Activated CD4-positive, alpha-beta T cell treated with anti-CD3 and anti-CD28 coated beads, Interleukin-10, Interleukin-2, amounts not matched to agents 100 ng/mL and 50 ng/mL, durations not matched to agents 16 hours and 8 hours (primary cell): Measurements from ENCODE around the gene ASB16.

Source experiments
- DNase-seq: peaks from one replicate; pipeline ENCODE4 v3.0.0-alpha.2; 2020

Gene ASB16

DNA sequence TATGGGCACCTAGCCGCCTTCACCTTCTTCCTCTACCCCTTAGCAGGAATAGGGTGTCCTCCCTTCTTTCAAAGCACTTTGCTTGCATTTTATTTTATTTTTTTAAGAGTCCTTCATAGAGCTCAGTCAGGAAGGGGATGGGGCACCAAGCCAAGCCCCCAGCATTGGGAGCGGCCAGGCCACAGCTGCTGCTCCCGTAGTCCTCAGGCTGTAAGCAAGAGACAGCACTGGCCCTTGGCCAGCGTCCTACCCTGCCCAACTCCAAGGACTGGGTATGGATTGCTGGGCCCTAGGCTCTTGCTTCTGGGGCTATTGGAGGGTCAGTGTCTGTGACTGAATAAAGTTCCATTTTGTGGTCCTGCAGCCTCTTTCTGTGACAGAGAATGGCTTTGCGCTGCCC lies 20.9 kb downstream of the ASB16 start:
- no peak for DNase-seq

DNA sequence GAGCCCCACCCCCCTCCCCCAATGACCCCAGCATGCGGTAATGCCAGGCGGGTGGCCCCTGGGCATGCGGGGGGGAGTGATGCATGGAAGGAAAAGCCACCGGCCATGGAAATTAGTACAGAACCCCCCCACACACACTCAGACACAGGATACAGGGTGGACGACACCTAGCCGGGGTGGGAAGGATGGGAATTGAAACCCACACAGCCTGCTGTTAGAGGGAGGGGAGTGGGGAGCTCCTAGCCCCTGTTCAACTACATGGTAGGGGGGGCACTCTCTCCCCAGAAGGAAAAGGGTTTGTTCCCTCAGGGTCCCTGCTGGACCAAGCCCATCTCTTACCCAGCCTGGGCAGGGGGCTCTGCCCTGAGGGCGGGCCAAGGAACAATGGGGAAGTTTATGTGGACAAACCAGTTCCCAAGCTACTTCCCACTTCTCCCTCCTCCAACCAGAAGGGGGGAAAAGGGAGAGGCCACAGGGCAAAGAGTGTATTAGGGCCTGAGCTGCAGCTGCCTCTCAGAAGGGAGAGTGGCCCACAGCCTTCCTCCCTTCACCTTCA lies 21.5 kb downstream of the ASB16 start:
- DNase-seq: no peak

DNA sequence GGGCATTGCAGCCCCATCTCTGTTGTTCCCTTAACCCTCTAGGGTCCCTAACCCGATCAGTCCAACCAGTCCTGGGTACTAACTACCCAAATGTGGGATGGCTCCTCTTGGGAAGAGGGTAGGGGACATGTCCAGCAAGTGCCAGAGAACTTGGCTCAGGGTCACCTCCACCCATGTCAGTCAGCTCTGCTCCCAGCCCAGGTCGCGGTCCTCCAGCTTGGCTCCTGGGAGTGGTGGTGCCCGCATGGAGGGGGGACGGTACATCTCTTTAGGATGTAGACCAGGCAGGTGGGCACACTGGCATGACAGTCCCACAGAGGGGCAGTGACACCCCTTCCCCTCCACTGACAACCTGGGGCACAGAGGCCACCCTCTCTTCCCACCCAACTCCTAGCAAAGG lies 22.2 kb downstream of the ASB16 start:
- DNase-seq: no peak

DNA sequence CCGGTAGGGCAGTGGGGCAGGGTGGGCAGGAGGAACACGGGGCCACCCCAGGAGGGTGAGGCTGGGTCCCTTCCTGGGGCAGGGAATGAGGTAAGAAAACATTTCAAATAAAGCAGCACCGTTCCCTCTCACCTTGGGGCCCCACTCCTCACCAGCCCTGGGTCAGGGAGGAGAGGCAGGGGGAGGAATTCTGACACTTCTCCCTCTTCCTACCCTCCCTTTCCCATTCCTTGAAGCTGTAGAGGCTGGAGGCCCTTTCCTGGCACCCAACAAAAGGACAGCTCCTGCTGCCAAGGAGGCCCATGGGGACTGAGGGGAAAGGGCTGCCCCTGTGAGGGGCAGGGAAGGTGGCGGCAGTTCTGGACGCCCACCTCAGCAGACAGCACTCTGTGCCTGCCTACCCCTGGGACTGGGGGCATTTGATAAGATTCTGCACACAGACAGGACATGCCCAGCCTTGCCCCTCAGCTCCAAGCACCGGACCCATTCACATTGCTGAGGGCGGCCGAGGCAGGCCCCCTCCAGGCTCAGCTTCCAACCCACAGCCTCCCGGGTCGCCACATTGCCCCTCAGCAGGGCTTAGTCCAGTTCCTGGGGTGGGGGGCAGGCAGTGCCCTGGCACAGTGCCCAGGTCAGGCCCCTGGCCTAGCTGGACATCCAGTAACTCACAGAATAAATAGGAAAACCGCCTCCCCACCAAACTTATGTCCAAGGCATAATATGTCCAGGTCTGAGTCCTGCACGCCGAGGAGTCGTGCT lies 23.0 kb downstream of the ASB16 start:
- no peak for DNase-seq

DNA sequence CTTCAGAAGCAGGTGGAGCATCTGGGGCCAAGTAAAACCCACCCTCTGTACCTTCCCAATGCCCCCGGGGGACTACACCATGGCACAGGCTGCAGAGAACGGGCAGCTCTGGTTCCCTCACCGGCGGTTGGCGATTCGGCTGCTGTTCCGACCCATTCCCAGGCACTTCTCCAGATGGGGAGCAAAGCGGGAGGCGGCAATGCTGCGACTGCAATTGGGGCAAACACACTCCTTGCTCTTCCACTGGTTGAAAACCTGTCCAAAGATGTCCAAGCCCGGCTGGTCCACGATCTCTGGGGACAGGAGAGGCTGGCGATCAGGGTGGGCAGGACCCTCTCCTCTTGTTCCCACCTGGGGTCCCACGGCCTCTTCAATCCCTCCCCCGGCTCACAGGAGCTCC lies 26.6 kb downstream of the ASB16 start:
- no peak for DNase-seq

DNA sequence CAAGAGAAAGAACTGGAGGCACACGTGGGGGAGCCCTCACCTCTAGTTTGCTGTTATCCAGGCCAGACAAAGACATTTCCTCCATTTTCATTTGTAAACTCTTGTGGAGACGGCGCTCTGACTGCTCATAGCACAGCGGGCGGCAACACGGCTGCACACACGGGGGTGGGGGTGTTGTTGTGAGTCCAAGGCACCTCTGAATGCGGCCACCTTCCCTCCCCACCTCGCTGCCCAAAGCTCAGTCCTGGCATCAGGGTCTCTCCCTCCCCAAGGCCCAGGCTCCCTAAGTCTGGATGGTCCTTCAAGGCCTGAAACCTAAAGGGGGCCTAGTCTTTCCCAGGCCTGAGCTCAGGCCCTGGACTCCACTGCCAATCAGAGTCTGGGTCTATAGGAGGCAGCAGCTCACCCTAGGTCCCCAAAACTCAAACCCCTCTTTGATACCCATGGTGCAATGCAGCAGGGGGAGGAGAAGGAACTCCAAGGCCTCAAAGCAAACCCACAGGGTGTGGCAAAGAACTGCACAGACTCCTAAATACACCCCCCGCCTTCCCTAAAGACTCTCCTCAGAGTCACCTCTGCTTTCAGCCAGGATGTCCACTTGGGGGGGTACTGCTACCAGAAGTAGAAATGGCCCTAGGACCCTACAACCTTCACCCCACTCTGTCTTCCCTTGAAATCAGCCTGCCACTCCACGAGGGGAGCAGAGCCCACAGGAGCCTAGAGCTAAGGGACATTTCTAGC lies 27.6 kb downstream of the ASB16 start:
- peak; percentile 79 for DNase-seq

DNA sequence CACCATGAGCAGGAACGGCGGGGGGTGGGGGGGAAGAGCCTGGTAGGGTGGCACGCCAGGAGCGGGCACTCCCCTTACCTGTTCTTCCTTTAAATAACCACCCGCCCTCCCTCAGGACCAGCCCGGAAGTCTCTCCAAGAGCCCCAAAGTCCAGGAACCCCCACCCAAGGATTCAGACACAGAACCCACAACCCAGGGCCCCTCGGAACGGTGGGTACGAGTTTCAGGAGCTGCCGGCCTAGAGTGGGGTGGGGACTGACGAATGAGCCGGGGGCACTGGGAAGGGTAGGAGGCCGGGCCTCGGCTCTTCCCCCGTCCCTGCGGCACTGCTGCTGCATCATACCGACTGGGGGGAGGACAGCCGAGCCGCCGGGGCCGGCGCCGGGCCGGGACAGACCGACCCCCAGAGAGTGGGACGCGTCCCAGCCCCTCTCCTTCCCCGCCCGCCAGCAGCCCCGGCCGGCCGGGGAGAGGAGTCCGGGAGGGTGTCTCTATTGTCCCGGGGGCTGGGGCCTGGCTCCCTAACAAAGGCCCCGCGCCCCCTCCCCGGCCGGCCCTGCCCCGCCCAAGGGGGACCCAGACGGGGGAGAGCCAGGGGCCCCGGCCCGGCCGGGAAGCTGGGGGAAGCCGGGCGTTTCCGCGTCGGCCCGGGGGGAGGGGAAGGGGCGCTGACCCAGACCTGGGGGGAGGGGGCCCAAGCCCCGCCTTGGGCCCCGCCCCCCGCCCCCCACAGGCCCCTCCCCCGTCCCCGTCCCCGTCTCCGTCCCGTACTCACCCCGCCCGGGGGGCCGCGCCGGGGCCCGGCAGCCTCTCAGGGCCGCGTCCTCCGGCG lies 28.4 kb downstream of the ASB16 start:
- peak; percentile 67 for DNase-seq

DNA sequence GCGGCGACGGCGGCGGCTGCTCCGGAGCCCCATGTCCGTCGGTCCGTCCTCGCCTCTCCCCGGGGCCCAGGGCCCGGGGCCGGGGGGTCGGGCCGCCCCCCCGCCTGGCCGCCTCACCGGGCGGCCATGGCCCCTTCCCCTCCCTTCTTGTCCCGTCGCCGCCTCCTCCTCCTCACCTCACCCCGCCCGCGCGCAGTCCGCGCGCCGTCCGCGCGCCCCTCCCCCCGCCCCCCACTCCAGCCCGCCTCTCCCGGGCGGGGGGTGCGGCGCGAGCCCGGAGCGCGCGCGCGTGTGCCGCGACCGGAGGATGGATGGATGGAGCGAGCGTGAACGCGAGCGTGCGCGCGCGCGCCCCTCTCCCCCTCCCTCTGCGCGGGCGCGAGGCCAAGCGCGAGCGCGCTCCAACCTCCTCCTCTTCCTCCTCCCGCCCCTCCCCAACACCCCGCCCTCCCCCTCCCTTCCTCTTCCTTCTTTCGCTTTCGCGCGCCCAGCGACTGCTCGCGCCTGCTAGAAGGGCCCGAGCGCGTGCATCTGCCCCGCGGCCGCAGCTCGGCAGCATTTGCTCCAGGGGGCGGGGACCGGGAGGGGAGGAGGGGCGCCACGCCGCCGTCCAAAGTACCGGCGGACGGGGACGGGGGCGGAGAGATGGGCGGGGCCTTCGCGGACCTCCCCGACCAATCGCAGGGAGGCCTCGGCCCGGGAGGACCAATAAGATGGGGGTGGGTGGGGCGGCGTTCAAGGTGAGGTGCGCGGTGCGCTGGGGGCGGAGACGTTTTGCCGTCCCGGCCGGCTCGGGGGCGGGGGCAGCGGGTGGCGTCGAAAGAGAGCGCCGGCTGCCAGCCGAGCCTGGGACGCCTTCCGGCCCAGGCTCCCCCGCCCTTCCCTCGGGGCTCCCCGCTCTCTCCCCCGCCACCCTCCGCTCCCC lies 29.3 kb downstream of the ASB16 start, which contains the start of gene ATXN7L3:
Gene ATXN7L3, minus strand, starts transcription at position 332 of the 925 bp plus-strand sequence. CDS start 1,814 bp downstream, outside the sequence.
- peak; percentile 100 for DNase-seq

DNA sequence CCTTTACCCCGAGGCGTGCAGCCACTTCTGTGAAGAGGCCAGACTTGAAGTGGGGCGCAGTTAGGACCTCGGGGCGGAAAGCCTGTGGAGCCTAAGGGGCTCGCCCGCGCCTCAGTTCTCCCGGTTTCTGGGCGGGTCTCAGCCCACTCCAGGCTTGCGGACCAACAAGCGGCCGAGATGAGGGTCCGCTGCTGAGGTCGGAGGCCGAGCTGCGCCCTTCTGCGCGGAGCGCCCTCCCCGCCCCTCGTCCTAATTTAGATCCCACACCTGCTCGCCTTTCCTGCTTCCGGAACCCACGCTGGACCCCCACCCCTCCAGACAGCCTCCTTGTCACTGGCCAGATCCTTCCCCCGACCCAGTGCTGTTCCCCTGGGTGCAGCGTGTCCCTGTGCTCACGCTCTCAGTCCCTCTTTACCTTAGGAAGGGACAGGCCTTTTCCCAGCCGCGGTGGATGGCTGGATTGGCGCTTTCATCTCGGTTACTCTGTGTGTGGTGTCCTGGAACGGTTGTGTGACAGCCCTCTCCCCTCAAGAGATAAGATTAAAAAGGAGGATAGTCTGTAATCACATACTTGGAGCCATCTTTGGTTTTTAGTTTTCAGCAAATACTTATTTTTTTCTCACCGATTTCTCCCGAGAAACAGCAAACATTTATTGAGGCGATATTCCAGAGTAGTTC lies 30.1 kb downstream of the ASB16 start:
- peak; percentile 24 for DNase-seq

DNA sequence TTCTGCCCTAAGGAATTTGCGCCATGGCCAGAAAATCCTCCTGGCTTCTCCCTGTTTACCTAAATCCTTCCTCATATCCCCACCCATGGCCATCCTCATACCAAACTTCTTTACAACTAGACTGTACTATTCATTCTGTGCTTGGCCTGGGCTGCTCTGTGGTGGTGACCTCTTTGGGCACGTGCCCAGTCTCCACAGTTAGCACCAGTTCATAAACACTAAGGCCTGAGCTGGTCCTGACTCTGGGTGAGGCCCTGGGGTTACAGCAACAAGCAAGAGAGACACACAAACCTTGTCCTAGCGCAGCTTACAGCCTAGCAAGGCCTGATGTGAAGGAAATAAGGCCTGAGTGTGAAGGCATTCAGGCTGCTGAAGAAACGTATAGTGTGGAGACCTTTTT lies 32.3 kb downstream of the ASB16 start:
- DNase-seq: no peak

DNA sequence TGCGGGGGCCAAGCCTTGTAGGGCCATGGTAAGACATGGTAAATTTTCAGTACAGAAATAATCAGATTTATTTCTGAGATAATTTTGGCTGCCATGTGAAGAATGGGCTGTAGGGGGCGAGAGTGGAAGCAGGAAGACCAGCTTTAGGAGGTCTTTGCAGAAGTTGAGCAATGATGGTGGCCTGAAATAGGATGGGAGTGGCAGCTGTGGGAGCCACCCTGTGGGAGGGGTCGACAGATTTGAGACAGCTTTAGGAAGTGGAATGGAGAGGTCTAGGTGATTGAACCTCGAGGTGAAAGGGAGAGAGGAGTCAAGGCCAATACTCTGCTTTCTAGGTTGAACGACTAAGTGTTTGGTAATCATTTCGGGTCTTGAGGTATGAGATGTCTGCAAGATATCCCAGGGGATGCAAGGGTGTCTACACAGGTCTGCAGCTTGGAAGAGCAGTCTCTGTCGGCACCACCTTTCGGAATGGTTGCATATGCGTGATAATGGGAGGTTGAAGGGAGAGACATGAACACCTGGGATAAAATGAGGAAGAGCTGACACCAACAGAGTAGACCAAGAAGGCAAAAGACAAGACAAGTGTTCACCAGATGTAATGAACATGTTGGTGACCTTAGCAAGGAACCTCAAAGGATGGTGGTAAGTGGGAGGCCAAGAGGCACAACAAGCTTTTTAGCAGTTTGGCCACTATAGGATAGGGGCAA lies 33.4 kb downstream of the ASB16 start:
- peak; percentile 77 for DNase-seq

DNA sequence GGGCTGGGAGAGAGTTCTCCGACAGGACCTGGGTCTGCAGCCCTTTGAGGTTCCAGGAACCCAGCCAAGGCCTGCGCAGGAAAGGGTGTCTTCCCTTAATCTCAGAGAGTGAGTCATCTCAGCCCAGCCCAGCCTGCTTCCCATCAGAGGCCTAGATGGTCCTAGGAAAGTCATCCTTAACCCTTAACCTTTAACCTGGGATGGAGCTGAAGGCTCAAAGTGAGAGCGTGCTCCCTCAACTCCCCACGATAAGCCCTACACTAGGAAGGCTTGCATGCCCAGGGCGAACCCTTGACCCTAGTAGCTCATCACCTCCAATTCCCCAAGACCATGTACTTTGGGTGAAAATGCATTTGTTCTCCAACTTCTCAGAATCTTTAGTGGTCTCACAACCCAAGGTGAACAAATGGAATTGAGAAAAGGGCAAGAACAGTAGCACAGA lies 34.0 kb downstream of the ASB16 start:
- no peak for DNase-seq

DNA sequence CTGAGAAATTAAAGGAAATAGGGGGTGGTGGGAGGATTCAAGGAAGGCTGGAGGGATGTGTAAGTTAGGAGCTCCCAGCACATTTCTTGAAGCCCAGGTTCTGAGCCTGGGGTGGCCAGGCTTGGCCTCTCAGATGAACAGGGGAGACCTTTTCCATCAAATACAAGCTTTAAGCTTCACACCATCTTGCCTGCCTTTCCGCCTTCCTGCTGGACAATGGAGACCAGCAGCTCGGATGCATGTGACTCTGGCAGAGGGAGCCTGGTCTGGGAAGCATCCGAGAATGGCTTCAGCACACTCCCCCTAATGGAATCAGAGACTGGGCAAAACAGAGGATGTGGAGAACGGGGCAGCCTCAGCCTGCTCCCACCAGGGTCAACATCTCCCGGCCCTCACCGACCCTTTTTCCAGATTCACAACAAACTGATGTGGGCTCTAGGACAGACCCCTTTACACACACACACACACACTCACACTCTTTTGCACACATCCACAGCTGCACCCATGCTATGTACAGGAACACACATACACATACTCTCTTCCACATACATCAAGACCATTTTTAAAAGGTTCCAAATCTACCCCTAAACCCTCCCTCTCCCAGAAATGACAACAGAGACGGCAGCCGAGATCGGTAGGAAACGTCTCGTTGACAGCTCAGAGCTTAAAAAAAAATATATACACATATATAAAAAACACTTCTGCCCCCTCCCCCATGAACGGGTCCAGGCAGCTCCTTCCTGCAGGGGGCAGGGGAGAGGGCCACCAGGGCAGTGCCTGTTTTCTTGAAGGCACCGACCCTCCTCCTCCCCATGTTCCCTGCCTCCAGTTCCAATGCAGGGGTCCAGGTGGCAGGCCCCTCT lies 35.7 kb downstream of the ASB16 start:
- no peak for DNase-seq

DNA sequence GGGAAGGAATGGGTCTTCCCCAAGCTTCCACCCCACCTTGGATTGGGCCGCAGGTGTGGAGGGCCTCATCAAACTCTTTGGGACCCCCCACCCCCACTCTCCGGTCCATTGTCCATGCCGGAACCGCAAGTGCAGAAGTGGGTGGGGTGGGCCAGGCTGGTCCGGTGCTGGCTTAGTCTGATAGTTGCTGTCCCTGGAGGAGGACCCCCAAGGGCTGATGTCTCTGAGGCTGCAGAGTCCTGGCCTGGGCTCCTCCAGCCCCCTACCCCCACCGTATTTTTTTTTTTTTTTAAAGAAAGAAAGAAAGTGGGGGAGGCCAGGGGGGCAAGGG lies 36.3 kb downstream of the ASB16 start:
- no peak for DNase-seq

DNA sequence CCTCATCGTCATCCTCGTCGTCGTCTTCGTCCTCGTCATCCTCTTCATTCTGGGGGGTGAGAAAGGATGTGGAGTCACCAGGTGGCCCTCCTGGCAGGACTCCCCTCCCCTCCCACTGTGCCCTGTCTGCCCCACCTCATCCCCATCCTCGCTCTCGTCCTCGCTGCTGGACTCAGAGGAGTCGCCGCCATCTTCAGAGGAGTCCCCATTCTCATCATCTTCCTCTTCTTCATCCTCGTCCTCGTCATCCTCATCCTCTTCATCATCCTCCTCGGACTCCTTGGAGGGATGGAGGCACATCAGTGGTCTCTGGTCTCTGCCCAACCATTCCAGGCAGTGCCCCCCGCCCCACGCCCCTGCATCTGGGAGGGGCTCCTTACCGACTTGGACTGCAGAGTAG lies 36.8 kb downstream of the ASB16 start:
- DNase-seq: no peak

DNA sequence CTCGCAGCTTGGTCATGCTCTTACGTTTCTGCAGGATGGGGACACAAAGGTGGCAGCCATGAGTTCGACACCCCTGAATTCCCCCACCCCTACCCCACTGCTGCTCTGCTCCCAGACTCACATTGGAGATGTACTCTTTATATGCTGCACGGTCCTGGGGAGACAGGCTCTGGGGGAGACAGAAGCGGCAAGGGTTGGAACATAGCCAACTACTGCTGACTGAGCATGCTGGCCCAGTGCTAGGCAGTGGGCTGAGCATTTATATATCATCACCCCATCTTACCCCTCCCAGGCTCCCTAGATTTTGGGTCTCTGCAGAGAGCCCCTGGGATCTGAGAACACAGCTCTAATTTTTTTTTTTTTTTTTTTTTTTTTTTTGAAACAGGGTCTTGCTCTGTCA lies 37.2 kb downstream of the ASB16 start:
- DNase-seq: no peak

DNA sequence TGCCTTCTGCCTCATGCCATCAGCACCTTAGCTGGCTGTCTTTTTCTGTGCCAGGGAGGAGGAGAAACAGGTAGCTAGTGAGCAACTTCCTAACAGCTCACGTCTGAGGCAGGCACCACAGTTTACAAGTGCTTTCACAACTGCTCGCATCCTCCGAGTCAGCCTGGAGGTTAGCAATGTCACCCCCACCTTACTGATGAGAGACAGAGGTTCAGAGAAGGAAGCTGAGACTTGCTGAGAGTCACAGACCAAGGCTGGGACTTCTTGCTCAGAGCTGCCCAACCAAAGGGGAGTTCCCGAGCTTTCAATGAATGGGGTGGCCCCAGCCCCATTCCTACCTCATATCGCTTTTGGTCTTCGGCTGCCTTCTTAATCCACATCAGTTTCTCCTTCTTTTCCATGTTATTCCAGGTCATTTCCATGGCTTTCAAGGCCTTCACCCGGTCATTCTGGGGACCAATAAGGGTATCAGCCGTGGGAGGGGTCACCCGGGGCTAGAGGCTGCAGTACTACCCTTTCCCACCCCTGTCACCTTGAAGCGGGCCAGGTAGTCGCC lies 39.4 kb downstream of the ASB16 start:
- DNase-seq: peak; percentile 63

DNA sequence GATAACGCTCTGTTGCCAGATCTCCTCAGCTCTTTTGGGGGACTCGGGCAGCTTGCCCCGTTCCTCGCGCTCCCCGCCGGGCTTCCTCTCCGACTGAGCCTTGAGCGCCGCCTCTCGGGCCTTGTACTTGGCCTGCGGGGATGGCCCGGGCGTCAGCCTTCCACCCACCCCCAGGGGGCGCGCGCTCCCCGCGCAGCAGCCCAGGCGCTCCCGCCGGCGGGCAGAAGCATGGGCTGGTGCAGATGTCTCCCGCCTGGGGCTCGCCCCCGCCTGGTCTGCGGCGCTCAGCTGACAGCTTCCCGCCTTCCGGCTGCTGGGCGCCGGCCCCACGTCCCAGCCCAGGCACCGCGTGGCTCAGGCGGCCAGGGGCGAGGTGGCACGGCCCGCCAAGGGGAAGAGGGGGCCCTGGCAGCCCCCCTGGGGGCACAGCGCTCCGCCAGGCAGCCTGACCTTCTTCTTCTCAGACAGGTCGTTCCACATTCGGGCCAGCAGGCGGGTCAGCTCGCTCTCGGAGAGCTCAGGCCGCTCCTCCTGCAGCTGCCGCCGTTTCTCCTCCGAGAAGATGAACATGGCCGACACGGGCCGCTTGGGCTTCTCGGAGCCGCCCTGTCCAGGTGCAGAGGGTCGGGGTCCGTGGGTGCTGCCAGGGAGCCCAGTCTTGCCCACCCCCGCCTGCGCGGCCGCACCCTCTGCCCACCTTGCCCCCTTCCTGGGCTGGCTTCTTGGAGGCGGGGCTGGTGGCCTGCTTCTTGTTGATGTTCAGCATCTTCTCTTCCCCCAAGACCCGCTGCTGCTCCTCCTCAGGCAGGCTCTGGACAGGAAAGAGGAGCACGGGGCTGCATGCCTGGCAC lies 40.1 kb downstream of the ASB16 start:
- peak; percentile 95 for DNase-seq
